ENCODE data around the gene NUDT21.
"Not testable (repeated sequence)": the region's sequence is repeated elsewhere in the genome, so short reads cannot be mapped to it uniquely, and the experiment has no call there.

Gene NUDT21

GRCh38 chr16:56384074-56384721, 66.9 kb downstream of the NUDT21 start:
- no peak overlapping the region for H3K4me3 ChIP-seq (ENCODE audit: control insufficient read depth, low read depth, low read length)
- TF ChIP-seq, protein P1, sequence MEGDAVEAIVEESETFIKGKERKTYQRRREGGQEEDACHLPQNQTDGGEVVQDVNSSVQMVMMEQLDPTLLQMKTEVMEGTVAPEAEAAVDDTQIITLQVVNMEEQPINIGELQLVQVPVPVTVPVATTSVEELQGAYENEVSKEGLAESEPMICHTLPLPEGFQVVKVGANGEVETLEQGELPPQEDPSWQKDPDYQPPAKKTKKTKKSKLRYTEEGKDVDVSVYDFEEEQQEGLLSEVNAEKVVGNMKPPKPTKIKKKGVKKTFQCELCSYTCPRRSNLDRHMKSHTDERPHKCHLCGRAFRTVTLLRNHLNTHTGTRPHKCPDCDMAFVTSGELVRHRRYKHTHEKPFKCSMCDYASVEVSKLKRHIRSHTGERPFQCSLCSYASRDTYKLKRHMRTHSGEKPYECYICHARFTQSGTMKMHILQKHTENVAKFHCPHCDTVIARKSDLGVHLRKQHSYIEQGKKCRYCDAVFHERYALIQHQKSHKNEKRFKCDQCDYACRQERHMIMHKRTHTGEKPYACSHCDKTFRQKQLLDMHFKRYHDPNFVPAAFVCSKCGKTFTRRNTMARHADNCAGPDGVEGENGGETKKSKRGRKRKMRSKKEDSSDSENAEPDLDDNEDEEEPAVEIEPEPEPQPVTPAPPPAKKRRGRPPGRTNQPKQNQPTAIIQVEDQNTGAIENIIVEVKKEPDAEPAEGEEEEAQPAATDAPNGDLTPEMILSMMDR (IDR thresholded peaks at IDR 0.05; ENCODE audit: control insufficient read depth, insufficient read depth, low read depth, low read length, missing control alignments) = no peak
- DNase-seq (ENCODE audit: low read depth) = no peak

- TF ChIP-seq, protein P1 (IDR thresholded peaks at IDR 0.05; ENCODE audit: control insufficient read depth, insufficient read depth, low read depth, low read length, missing control alignments) = no peak
- no peak overlapping the region for H3K4me3 ChIP-seq (ENCODE audit: control insufficient read depth, low read depth, low read length)
- no peak for DNase-seq (ENCODE audit: low read depth)
Measured at GRCh38 chr16:56382901-56383355, 68.2 kb downstream of the NUDT21 start.

DNA sequence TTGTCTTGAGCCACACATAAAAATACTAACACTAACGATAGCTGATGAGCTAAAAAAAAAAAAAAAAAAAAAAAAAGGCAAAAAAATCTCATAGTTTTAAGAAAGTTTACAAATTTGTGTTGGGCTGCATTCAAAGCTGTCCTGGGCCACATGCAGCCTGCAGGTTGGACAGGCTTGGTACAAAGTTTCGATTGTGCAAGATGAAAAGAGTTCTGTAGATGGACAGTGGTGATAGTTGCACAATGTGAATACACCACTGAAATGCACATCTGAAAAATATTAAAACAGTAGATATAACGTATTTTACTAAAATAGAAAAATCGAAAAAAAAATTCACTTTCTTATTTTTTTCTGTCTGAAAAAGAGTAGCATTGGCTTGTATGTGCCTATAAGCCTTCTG, 68.7 kb downstream of the NUDT21 start:
- H3K4me3 ChIP-seq (ENCODE audit: control insufficient read depth, low read depth, low read length) = no peak overlapping the region
- TF ChIP-seq, protein P1 (IDR thresholded peaks at IDR 0.05; ENCODE audit: control insufficient read depth, insufficient read depth, low read depth, low read length, missing control alignments) = no peak
- no peak for DNase-seq (ENCODE audit: low read depth)

DNA sequence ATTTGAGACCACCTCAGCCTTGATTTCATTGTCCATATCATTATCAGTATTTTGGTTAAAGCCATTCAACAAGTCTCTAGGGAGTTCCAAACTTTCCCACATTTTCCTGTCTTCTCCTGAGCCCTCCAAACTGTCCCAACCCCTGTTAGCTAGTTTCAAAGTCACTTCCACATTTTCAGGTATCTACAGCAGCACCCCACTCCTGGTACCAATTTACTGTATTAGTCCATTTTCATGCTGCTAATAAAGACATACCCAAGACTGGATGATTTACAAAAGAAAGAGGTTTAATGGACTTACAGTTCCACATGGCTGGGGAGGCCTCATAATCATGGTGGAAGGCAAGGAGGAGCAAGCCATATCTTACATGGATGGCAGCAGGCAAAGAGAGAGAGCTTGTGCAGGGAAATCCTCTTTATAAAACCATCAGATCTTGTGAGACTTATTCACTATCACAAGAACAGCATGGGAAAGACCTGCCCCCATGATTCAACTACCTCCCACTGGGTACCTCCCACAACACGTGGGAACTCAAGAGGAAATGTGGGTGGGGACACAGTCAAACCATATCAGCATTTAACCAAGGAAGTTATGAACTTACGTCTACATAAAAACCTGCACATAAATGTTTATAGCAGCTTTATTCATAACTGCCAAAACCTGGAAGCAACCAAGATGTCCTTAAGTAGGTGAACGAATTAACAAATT, 70.2 kb downstream of the NUDT21 start:
- DNase-seq (ENCODE audit: low read depth); H3K4me3 ChIP-seq (ENCODE audit: control insufficient read depth, low read depth, low read length): not testable (repeated sequence)
